Osteocyte (in vitro differentiated cells): ENCODE data around the gene NRG2. TPM values are rescaled to one million over a fixed set of nuclear protein-coding genes. Genes with fewer than 3 reads are reported as not detected.
A peak's percentile ranks its signal among the peaks of the same experiment; 100 is the strongest.

Experiments used
- DNase-seq: peaks from one replicate; pipeline ENCODE4 v3.0.0; 2021; ENCODE audit warnings: mixed read lengths; ENCODE audit not compliant: unreplicated experiment; ENCODE audit errors: extremely low spot score
- H3K27ac Mint-ChIP-seq: one replicate; pipeline ENCODE4 v1.8.0; 2021; ENCODE audit warnings: mild to moderate bottlenecking, mixed read lengths; ENCODE audit not compliant: unreplicated experiment
- H3K27me3 Mint-ChIP-seq: one replicate; pipeline ENCODE4 v1.8.0; 2021; ENCODE audit warnings: mixed read lengths; ENCODE audit not compliant: unreplicated experiment
- H3K36me3 Mint-ChIP-seq: one replicate; pipeline ENCODE4 v1.8.0; 2021; ENCODE audit warnings: mixed read lengths; ENCODE audit not compliant: unreplicated experiment
- H3K4me1 Mint-ChIP-seq: one replicate; pipeline ENCODE4 v1.8.0; 2021; ENCODE audit warnings: mixed read lengths; ENCODE audit not compliant: unreplicated experiment
- H3K4me3 Mint-ChIP-seq: one replicate; pipeline ENCODE4 v1.8.0; 2021; ENCODE audit warnings: mild to moderate bottlenecking, moderate library complexity, mixed read lengths; ENCODE audit not compliant: unreplicated experiment
- H3K9me3 Mint-ChIP-seq: one replicate; pipeline ENCODE4 v1.8.0; 2021; ENCODE audit warnings: mixed read lengths; ENCODE audit not compliant: unreplicated experiment
- CTCF ChIP-seq: fragments of 200-600 bp; sonication (generic); IDR thresholded peaks from 2 replicates; pipeline ENCODE4 v1.5.0; 2021; ENCODE audit warnings: antibody characterized with exemption, mild to moderate bottlenecking, moderate library complexity
- total RNA-seq: library from RNA; stranded (reverse); gene quantifications from 2 replicates; pipeline ENCODE4 v1.2.1, GENCODE V29; 2021

The NRG2 gene
- total RNA-seq, 1 donor from 2014 or later, result 0.86 TPM

- no peak overlapping the region for H3K27ac Mint-ChIP-seq
- no peaks in the 10 kb centered on the region for H3K4me1 Mint-ChIP-seq
- H3K36me3 Mint-ChIP-seq, result no peaks in the 10 kb centered on the region
- H3K27me3 Mint-ChIP-seq, result peaks cover 50% of the 10 kb centered on the region
- H3K4me3 Mint-ChIP-seq, result no peak overlapping the region
- H3K9me3 Mint-ChIP-seq, result no peaks in the 10 kb centered on the region
- peak; percentile 86 for TF ChIP-seq CTCF
- no peak for DNase-seq
Observed at GRCh38 chr5:139863855-139864558, 179.1 kb downstream of the NRG2 start.

- H3K27ac Mint-ChIP-seq, result no peak overlapping the region
- no peak for TF ChIP-seq CTCF
- H3K4me3 Mint-ChIP-seq, result no peak overlapping the region
- no peaks in the 10 kb centered on the region for H3K4me1 Mint-ChIP-seq
- peaks cover 48% of the 10 kb centered on the region for H3K27me3 Mint-ChIP-seq
- H3K36me3 Mint-ChIP-seq, result no peaks in the 10 kb centered on the region
- DNase-seq, result no peak
- no peaks in the 10 kb centered on the region for H3K9me3 Mint-ChIP-seq
Observed at GRCh38 chr5:139863361-139863760, 179.7 kb downstream of the NRG2 start.

- Mint-ChIP-seq H3K27ac (no peak overlapping the region), H3K9me3 (no peaks in the 10 kb centered on the region), H3K27me3 (peaks cover 42% of the 10 kb centered on the region), H3K4me3 (no peak overlapping the region), H3K36me3 (no peaks in the 10 kb centered on the region), H3K4me1 (no peaks in the 10 kb centered on the region)
- DNase-seq, result no peak
- no peak for TF ChIP-seq CTCF
Observed at GRCh38 chr5:139862803-139863202, 180.3 kb downstream of the NRG2 start.

- H3K27ac Mint-ChIP-seq, result no peak overlapping the region
- H3K9me3 Mint-ChIP-seq, result no peaks in the 10 kb centered on the region
- TF ChIP-seq CTCF, result no peak
- DNase-seq, result no peak
- H3K36me3 Mint-ChIP-seq, result no peaks in the 10 kb centered on the region
- peaks cover 39% of the 10 kb centered on the region for H3K27me3 Mint-ChIP-seq
- no peak overlapping the region for H3K4me3 Mint-ChIP-seq
- H3K4me1 Mint-ChIP-seq, result no peaks in the 10 kb centered on the region
Observed at GRCh38 chr5:139862313-139862712, 180.8 kb downstream of the NRG2 start.

- Mint-ChIP-seq H3K4me1 (no peaks in the 10 kb centered on the region), H3K4me3 (no peak overlapping the region), H3K27ac (no peak overlapping the region), H3K9me3 (no peaks in the 10 kb centered on the region), H3K36me3 (no peaks in the 10 kb centered on the region), H3K27me3 (peaks cover 35% of the 10 kb centered on the region)
- no peak for TF ChIP-seq CTCF
- no peak for DNase-seq
Observed at GRCh38 chr5:139861889-139862207, 181.3 kb downstream of the NRG2 start.
